ENCODE results near the gene BCL11A. TPM values are rescaled to one million over a fixed set of nuclear protein-coding genes. Genes with fewer than 3 reads are reported as not detected.

The BCL11A gene
- total RNA-seq, 4 donors from 2014 or later: 23.9 to 46.2 (median 33.8) TPM

GRCh38 chr2:60520917-60521539 is 32.4 kb downstream of the BCL11A start:
- Histone ChIP-seq H3K4me1 (peaks cover 6 to 54% (median 6%) of the 10 kb centered on the region in 3 donors), H3K27ac (no peak overlapping the region), H3K36me3 (no peaks in the 10 kb centered on the region), H3K9me3 (no peaks in the 10 kb centered on the region), H3K27me3 (no peaks in the 10 kb centered on the region), H3K4me3 (no peak overlapping the region)
- intact Hi-C loops (cut with DNase I): no loop called here
- WGBS, 2 donors: 83 to 94% methylated on average over 4 to 9 of the region's 9 CpGs
- TF ChIP-seq POLR2A (IDR thresholded peaks at IDR 0.05) (no peak), CTCF (IDR thresholded peaks at IDR 0.05) (no peak)
- no peak for DNase-seq

- H3K9me3 ChIP-seq: no peaks in the 10 kb centered on the region
- no peak for DNase-seq
- H3K27ac ChIP-seq: peak overlapping the region in 3 of 4 donors; percentile 58 to 64 (median 62)
- 76 to 85% methylated on average over 8 of the region's 8 CpGs for WGBS, 2 donors
- no peak for TF ChIP-seq POLR2A (IDR thresholded peaks at IDR 0.05)
- no peak for TF ChIP-seq CTCF (IDR thresholded peaks at IDR 0.05)
- intact Hi-C loops (cut with DNase I): no loop called here
- H3K27me3 ChIP-seq: no peaks in the 10 kb centered on the region
- peaks cover 10 to 61% (median 13%) of the 10 kb centered on the region in 3 donors for H3K4me1 ChIP-seq
- H3K4me3 ChIP-seq: no peak overlapping the region
- H3K36me3 ChIP-seq: no peaks in the 10 kb centered on the region
These were observed 33.1 kb downstream of the BCL11A start for GRCh38 chr2:60520151-60520876.

DNA sequence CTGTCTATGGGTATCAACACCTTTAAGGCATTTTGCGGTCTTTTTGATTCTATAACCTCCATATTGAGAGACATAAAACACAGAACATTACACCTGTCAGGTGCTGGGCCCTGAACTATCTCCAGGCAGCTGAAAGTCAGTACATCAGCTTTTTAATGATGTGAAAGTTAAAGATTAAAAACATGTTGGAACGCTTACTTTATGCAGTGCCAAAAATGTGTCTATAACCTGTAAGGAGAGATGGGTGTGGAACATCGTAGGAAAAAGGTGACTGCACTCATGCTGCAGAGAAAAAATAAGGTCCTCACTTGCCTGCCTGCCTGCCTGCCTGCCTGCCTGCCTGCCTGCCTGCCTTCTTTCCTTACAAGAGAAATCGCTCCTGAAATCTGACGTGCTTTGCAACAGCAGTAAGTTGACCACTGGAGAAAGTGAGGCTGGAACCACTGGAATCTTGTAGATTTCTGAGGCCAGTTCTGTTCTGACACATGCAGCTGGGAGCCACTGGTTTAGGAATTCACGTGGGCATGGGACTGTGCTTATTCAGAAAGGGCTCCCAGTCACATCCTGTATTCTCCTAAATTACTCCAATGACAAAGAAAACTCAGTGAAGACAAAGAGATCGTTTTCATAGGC is 34.1 kb downstream of the BCL11A start:
- H3K9me3 ChIP-seq: no peaks in the 10 kb centered on the region
- H3K4me1 ChIP-seq: peaks cover 13 to 69% (median 14%) of the 10 kb centered on the region in 3 donors
- H3K27me3 ChIP-seq: no peaks in the 10 kb centered on the region
- WGBS, 2 donors: 37 to 49% methylated on average over 6 to 7 of the region's 7 CpGs
- TF ChIP-seq POLR2A (IDR thresholded peaks at IDR 0.05) (no peak), CTCF (IDR thresholded peaks at IDR 0.05) (no peak)
- H3K27ac ChIP-seq: peak overlapping the region in 3 of 4 donors; percentile 58 to 64 (median 62)
- no peak overlapping the region for H3K4me3 ChIP-seq
- no peaks in the 10 kb centered on the region for H3K36me3 ChIP-seq
- no peak for DNase-seq
- intact Hi-C loops (cut with DNase I): no loop called here

GRCh38 chr2:60518567-60518966 is 34.9 kb downstream of the BCL11A start:
- Histone ChIP-seq H3K27ac (peak overlapping the region in 3 of 4 donors; percentile 2 to 64 (median 62)), H3K27me3 (peaks cover 0 to 5% (median 0%) of the 10 kb centered on the region in 4 donors), H3K9me3 (no peaks in the 10 kb centered on the region), H3K36me3 (no peaks in the 10 kb centered on the region), H3K4me1 (peaks cover 13 to 75% (median 14%) of the 10 kb centered on the region in 3 donors), H3K4me3 (no peak overlapping the region)
- 70 to 75% methylated on average over 7 of the region's 7 CpGs for WGBS, 2 donors
- intact Hi-C loops (cut with DNase I): no loop called here
- DNase-seq: no peak
- TF ChIP-seq POLR2A (IDR thresholded peaks at IDR 0.05) (no peak), CTCF (IDR thresholded peaks at IDR 0.05) (no peak)

GRCh38 chr2:60517446-60517845 is 36.0 kb downstream of the BCL11A start:
- intact Hi-C loops (cut with DNase I): no loop called here
- Histone ChIP-seq H3K27me3 (peaks cover 0 to 11% (median 0%) of the 10 kb centered on the region in 4 donors), H3K27ac (no peak overlapping the region), H3K4me3 (no peak overlapping the region), H3K4me1 (peaks cover 13 to 86% (median 23%) of the 10 kb centered on the region in 3 donors), H3K36me3 (no peaks in the 10 kb centered on the region), H3K9me3 (no peaks in the 10 kb centered on the region)
- WGBS, 2 donors: 89% methylated on average over 4 of the region's 4 CpGs
- no peak for DNase-seq
- no peak for TF ChIP-seq CTCF (IDR thresholded peaks at IDR 0.05)
- no peak for TF ChIP-seq POLR2A (IDR thresholded peaks at IDR 0.05)

Data from esophagus squamous epithelium (tissue), 5 donors.